ENCODE results near the gene ABCA13. TPM values are rescaled to one million over a fixed set of nuclear protein-coding genes. Genes with fewer than 3 reads are reported as not detected.

The ABCA13 gene
- total and polyA plus RNA-seq, 2 donors (not counting 3 experiments of a cell fraction or from before 2014, with no cell fraction given), result 0.01 to 0.11 TPM

DNA sequence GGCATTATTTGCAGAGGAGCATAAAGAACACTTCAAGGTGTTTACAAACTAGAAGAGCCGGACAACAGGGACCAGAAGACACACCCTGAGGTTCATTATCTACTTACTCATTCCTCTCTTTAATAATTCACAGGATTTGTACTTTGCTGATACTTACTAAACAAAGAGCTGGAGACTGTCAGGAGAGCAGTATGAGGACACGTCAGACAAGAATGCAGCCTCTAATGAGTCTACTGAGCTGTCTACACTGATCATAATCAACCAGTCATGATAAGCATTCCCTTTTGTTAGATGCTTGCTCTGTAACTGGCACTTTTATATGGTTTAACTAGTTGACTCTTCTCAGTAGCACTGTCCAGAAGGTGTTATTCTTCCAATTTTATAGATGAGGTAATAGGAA, 509.7 kb downstream of the ABCA13 start:
- ChIA-PET CTCF (no interaction called here), POLR2A (no interaction called here)
- no peak overlapping the region for H3K27ac ChIP-seq (ENCODE audit: insufficient read depth, low read depth, low read length)
- H3K4me2 ChIP-seq (ENCODE audit: insufficient read depth, low read length), result no peak overlapping the region
- no peak overlapping the region for H2AFZ ChIP-seq (ENCODE audit: low read depth, low read length)
- no peak for TF ChIP-seq POLR2AphosphoS5 (IDR thresholded peaks at IDR 0.05; ENCODE audit: insufficient read depth, low read depth, low read length)
- no peaks in the 10 kb centered on the region for H3K36me3 ChIP-seq (ENCODE audit: control insufficient read depth in 2 of 2, extremely low read depth in 1 of 2, insufficient read depth in 2 of 2, low read length in 2 of 2)
- no TSS peak for BruUV-seq (replicated peaks)
- no peaks in the 10 kb centered on the region for H3K9me1 ChIP-seq (replicated peaks; ENCODE audit: control insufficient read depth, extremely low read depth, insufficient read depth, low read length)
- no peaks in the 10 kb centered on the region for H4K20me1 ChIP-seq (replicated peaks; ENCODE audit: control insufficient read depth, extremely low read depth, insufficient read depth, low read length)
- H3K9ac ChIP-seq (replicated peaks; ENCODE audit: extremely low read depth, insufficient read depth, low read length), result no peak overlapping the region
- no peak for DNase-seq (ENCODE audit: low read depth, low spot score)
- H3K27me3 ChIP-seq (ENCODE audit: control insufficient read depth in 2 of 2, insufficient read depth in 2 of 2, low read length in 2 of 2), result no peaks in the 10 kb centered on the region
- no peak for FAIRE-seq
- H3K9me3 ChIP-seq (replicated peaks; ENCODE audit: control insufficient read depth, insufficient read depth, low read length), result peaks cover 2% of the 10 kb centered on the region
- intact Hi-C loops (cut with micrococcal nuclease), result no loop called here
- no peaks in the 10 kb centered on the region for H3K4me1 ChIP-seq (ENCODE audit: control insufficient read depth, extremely low read depth, insufficient read depth, low read length)
- no peak overlapping the region for H3K4me3 ChIP-seq (replicated peaks in 1 of 3; ENCODE audit: insufficient read depth in 1 of 3, low read depth in 1 of 3, low read length in 3 of 3)
- dilution Hi-C loops (cut with MboI; ENCODE audit: extremely low pct_ligation_motif_present, low sequenced_read_pairs), result no loop called here
- H3K79me2 ChIP-seq (ENCODE audit: control insufficient read depth, insufficient read depth, low read length), result no peaks in the 10 kb centered on the region

DNA sequence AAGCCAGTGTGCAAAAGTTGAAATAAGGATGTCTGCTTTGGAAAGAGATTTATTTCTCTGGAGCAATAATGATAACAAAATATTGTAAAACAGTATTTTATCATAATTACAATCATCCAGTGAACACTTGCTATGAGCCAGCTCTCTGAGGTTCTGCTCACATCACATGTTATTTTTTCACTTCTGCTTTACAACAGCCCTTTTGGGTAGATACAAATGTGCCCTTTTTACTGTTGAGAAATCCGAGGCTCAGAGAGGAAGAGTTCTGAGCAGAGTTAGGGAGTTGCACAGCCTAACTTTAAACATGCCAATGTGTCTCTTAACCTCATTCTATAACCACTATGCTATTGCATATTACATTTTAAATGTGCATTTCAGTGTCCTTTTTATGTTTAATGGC, 520.5 kb downstream of the ABCA13 start:
- no peaks in the 10 kb centered on the region for H3K36me3 ChIP-seq (ENCODE audit: control insufficient read depth in 2 of 2, extremely low read depth in 1 of 2, insufficient read depth in 2 of 2, low read length in 2 of 2)
- TF ChIP-seq, protein P1, sequence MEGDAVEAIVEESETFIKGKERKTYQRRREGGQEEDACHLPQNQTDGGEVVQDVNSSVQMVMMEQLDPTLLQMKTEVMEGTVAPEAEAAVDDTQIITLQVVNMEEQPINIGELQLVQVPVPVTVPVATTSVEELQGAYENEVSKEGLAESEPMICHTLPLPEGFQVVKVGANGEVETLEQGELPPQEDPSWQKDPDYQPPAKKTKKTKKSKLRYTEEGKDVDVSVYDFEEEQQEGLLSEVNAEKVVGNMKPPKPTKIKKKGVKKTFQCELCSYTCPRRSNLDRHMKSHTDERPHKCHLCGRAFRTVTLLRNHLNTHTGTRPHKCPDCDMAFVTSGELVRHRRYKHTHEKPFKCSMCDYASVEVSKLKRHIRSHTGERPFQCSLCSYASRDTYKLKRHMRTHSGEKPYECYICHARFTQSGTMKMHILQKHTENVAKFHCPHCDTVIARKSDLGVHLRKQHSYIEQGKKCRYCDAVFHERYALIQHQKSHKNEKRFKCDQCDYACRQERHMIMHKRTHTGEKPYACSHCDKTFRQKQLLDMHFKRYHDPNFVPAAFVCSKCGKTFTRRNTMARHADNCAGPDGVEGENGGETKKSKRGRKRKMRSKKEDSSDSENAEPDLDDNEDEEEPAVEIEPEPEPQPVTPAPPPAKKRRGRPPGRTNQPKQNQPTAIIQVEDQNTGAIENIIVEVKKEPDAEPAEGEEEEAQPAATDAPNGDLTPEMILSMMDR (IDR thresholded peaks at IDR 0.05; ENCODE audit: extremely low read depth in 1 of 2, insufficient read depth in 1 of 2, low read depth in 1 of 2, low read length in 2 of 2), result no peak
- TF ChIP-seq GATA2 (IDR thresholded peaks at IDR 0.05; ENCODE audit: insufficient read depth, insufficient read length, low read depth, low read length) (no peak), MAX (IDR thresholded peaks at IDR 0.05; ENCODE audit: insufficient read depth, insufficient read length) (no peak), POLR2AphosphoS5 (IDR thresholded peaks at IDR 0.05; ENCODE audit: insufficient read depth, low read depth, low read length) (no peak)
- peaks cover 2% of the 10 kb centered on the region for H3K9me3 ChIP-seq (replicated peaks; ENCODE audit: control insufficient read depth, insufficient read depth, low read length)
- no peak overlapping the region for H3K9ac ChIP-seq (replicated peaks; ENCODE audit: extremely low read depth, insufficient read depth, low read length)
- intact Hi-C loops (cut with micrococcal nuclease), result no loop called here
- H2AFZ ChIP-seq (ENCODE audit: low read depth, low read length), result no peak overlapping the region
- H3K4me1 ChIP-seq (ENCODE audit: control insufficient read depth, extremely low read depth, insufficient read depth, low read length), result no peaks in the 10 kb centered on the region
- DNase-seq (ENCODE audit: low read depth, low spot score) (no peak), FAIRE-seq (no peak)
- ChIA-PET CTCF (no interaction called here), POLR2A (no interaction called here)
- no peak overlapping the region for H3K4me3 ChIP-seq (replicated peaks in 1 of 3; ENCODE audit: insufficient read depth in 1 of 3, low read depth in 1 of 3, low read length in 3 of 3)
- H3K79me2 ChIP-seq (ENCODE audit: control insufficient read depth, insufficient read depth, low read length), result no peaks in the 10 kb centered on the region
- no peaks in the 10 kb centered on the region for H3K27me3 ChIP-seq (ENCODE audit: control insufficient read depth in 2 of 2, insufficient read depth in 2 of 2, low read length in 2 of 2)
- dilution Hi-C loops (cut with MboI; ENCODE audit: extremely low pct_ligation_motif_present, low sequenced_read_pairs), result no loop called here
- H3K9me1 ChIP-seq (replicated peaks; ENCODE audit: control insufficient read depth, extremely low read depth, insufficient read depth, low read length), result no peaks in the 10 kb centered on the region
- H3K27ac ChIP-seq (ENCODE audit: insufficient read depth, low read depth, low read length), result no peak overlapping the region
- no peaks in the 10 kb centered on the region for H4K20me1 ChIP-seq (replicated peaks; ENCODE audit: control insufficient read depth, extremely low read depth, insufficient read depth, low read length)
- BruUV-seq (replicated peaks), result no TSS peak
- no peak overlapping the region for H3K4me2 ChIP-seq (ENCODE audit: insufficient read depth, low read length)

Other genes starting within 250 kb of the ABCA13 start
- 3.0 and 5.9 TPM in 2 replicates for gene PKD1L1, start 223.0 kb upstream of the ABCA13 start, total RNA-seq
- 4.1 and 7.9 TPM in 2 replicates for gene PKD1L1, start 223.0 kb upstream of the ABCA13 start, polyA plus RNA-seq
- gene HUS1, start 191.8 kb upstream of the ABCA13 start, total RNA-seq, result 45.0 and 49.7 TPM in 2 replicates
- 18.1 and 21.4 TPM in 2 replicates for gene HUS1, start 191.8 kb upstream of the ABCA13 start, polyA plus RNA-seq
- gene SUN3, start 142.4 kb upstream of the ABCA13 start, total RNA-seq, result not detected in 2 replicates
- gene SUN3, start 142.4 kb upstream of the ABCA13 start, polyA plus RNA-seq, result not detected in 2 replicates
- gene C7orf57, start 135.9 kb upstream of the ABCA13 start, total RNA-seq, result not detected in 2 replicates
- not detected in 2 replicates for gene C7orf57, start 135.9 kb upstream of the ABCA13 start, polyA plus RNA-seq
- 53.6 and 60.7 TPM in 2 replicates for gene UPP1, start 82.2 kb upstream of the ABCA13 start, total RNA-seq
- gene UPP1, start 82.2 kb upstream of the ABCA13 start, polyA plus RNA-seq, result 66.0 and 71.0 TPM in 2 replicates